ENCODE data around the gene NF2.

DNA sequence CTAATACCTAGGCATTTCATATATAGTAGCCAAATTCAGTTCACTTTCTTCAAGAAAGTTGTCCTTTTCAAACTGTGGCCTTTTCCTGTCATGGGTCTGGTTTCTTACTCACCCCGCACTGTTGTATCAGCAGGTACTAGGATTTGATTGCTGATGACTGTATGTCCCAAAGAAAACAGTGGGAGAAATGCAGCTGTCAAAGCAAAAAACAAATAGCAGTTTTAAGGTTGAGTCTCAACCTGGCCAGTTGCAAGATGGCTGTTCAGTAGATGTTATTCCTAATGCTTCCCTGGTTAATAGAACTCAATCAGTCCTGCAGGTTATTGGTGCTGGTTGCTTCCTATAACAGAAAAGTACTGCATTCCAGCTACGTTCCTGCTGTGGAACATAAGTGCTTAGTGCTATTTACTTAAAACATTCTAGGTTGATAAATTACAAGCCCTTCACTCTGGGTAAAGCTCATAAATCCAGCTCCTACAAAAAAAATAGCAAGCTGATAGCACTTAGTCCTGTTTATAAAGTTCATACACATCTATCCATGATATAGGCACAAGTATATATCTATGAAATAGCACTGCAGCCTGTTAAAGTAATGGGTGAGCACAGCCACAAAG is 26.6 kb downstream of the NF2 start:
- TF ChIP-seq EZH2 (IDR thresholded peaks at IDR 0.05; ENCODE audit: insufficient read depth, poor library complexity, severe bottlenecking) (no peak), EZH2phosphoT487 (IDR thresholded peaks at IDR 0.05; ENCODE audit: insufficient read depth, low read depth) (no peak)
